PC-3 (cell line): ENCODE results near the gene ESRRB. TPM values are rescaled to one million over a fixed set of nuclear protein-coding genes. Genes with fewer than 3 reads are reported as not detected.

Experiments used
- ATAC-seq: fragments of 200-7000 bp; cut with Tn5 transposase; 2 replicates; pipeline ENCODE4 v1.9.1; 2020; ENCODE audit warnings: mild to moderate bottlenecking, moderate library complexity
- Bru-seq: library from RNA; stranded (reverse); fragments of 400-500 nt; gene quantifications from one replicate; lab custom pipeline; 2021; lab: Mats Ljungman, UMichigan
- BruChase-seq, 2 experiments: library from RNA; stranded (reverse); fragments of 400-500 nt; gene quantifications; one replicate each; lab custom pipeline; 2021; lab: Mats Ljungman, UMichigan
- BruUV-seq: library from RNA; stranded (reverse); fragments of 400-500 nt; replicated peaks from 2 replicates; lab custom pipeline; 2021; lab: Mats Ljungman, UMichigan
- CTCF ChIA-PET: fragments of 300-600 bp; sonication (Branson Sonifier 250); formaldehyde crosslinking; loops from one replicate; lab custom pipeline; 2022; ENCODE audit warnings: antibody characterized with exemption; lab: Charles Lee
- POLR2A ChIA-PET: fragments of 300-600 bp; sonication (Branson Sonifier 250); formaldehyde crosslinking; loops from one replicate; lab custom pipeline; 2022; ENCODE audit warnings: antibody characterized with exemption; ENCODE audit not compliant: unreplicated experiment; lab: Charles Lee
- DNase-seq: peaks from one replicate; pipeline ENCODE4 v3.0.0-alpha.2; 2015
- H2AFZ ChIP-seq: fragments of 300-600 bp; sonication (generic); 2 replicates; pipeline ENCODE4 v1.6.0; 2016; ENCODE audit warnings: antibody characterized with exemption, low read length
- H3F3A ChIP-seq: fragments of 300-600 bp; sonication (generic); one replicate; pipeline ENCODE4 v1.6.0; 2017; ENCODE audit warnings: antibody characterized with exemption, low read length, control low read depth, mild to moderate bottlenecking; ENCODE audit not compliant: unreplicated experiment
- H3K27ac ChIP-seq: fragments of 300-600 bp; sonication (generic); 2 replicates; pipeline ENCODE4 v1.5.1; 2016; ENCODE audit warnings: mild to moderate bottlenecking, low read length
- H3K27me3 ChIP-seq: fragments of 300-600 bp; sonication (generic); 2 replicates; pipeline ENCODE4 v1.6.1; 2016; ENCODE audit warnings: low read length, mixed read lengths
- H3K36me3 ChIP-seq: fragments of 300-600 bp; sonication (generic); 2 replicates; pipeline ENCODE4 v1.6.1; 2016; ENCODE audit warnings: low read depth, mixed run types, low read length, mixed read lengths
- H3K4me1 ChIP-seq: fragments of 300-600 bp; sonication (generic); 2 replicates; pipeline ENCODE4 v1.5.1; 2016; ENCODE audit warnings: low read length; ENCODE audit not compliant: insufficient read depth
- H3K4me2 ChIP-seq: fragments of 300-600 bp; sonication (generic); 2 replicates; pipeline ENCODE4 v1.6.0; 2016; ENCODE audit warnings: low read length
- H3K4me3 ChIP-seq: fragments of 300-600 bp; sonication (generic); 2 replicates; pipeline ENCODE4 v1.5.1; 2016; ENCODE audit warnings: mild to moderate bottlenecking, low read length, mixed read lengths
- H3K79me2 ChIP-seq: fragments of 300-600 bp; sonication (generic); 2 replicates; pipeline ENCODE4 v1.6.1; 2017; ENCODE audit warnings: low read length, mixed read lengths
- H3K9ac ChIP-seq: fragments of 300-600 bp; sonication (generic); 2 replicates; pipeline ENCODE4 v1.6.0; 2016; ENCODE audit warnings: mild to moderate bottlenecking, low read length
- H3K9me2 ChIP-seq: fragments of 300-600 bp; sonication (generic); replicated peaks from 2 replicates; pipeline ENCODE4 v1.6.1; 2016; ENCODE audit warnings: mixed run types, low read length, mixed read lengths
- H3K9me3 ChIP-seq: fragments of 300-600 bp; sonication (generic); 2 replicates; pipeline ENCODE4 v1.6.1; 2016; ENCODE audit warnings: low read length, mixed read lengths
- H4K20me1 ChIP-seq: fragments of 300-600 bp; sonication (generic); 2 replicates; pipeline ENCODE4 v1.6.1; 2016; ENCODE audit warnings: low read length, mixed read lengths
- EZH2 ChIP-seq: fragments of 300-600 bp; sonication (generic); IDR thresholded peaks from one replicate; pipeline ENCODE4 v1.6.1; 2017; ENCODE audit warnings: antibody characterized with exemption, mild to moderate bottlenecking, low read length; ENCODE audit not compliant: unreplicated experiment
- EZH2phosphoT487 ChIP-seq: fragments of 300-600 bp; sonication (generic); IDR thresholded peaks from 2 replicates; pipeline ENCODE4 v1.6.1; 2018; ENCODE audit warnings: mild to moderate bottlenecking, antibody characterized with exemption, low read length, borderline replicate concordance
- intact Hi-C: fragments of 100-400 bp; cut with micrococcal nuclease; formaldehyde crosslinking; loops from 2 replicates; pipeline ENCODE4 v1.9.0; 2023
- long read RNA-seq: library from polyadenylated mRNA; unstranded; transcript quantifications from one replicate; pipeline ENCODE4 v2.0.0, GENCODE V29; 2021; ENCODE audit not compliant: unreplicated experiment
- total RNA-seq: library from RNA; depleted of rRNA; stranded (reverse); fragments of >200 nt; gene quantifications from 2 replicates; pipeline ENCODE4 v1.2.3, GENCODE V29; 2014; rRNA removed
- TF ChIP-seq, protein P1 (sequence below): fragments of 300-600 bp; sonication (generic); conservative IDR thresholded peaks from 2 replicates; pipeline ENCODE4 v1.5.1; 2017; ENCODE audit warnings: antibody characterized with exemption, low read depth, mild to moderate bottlenecking, low read length

The ESRRB gene
- total RNA-seq (not detected in 2 replicates), Bru-seq, nascent RNA (percentile 21 among the genes with signal in this experiment), BruChase-seq, experiment 1, labeled RNA remaining after a 6-hour chase (percentile 40 among the genes with signal in this experiment), BruChase-seq, experiment 2, labeled RNA remaining after a 2-hour chase (percentile 38 among the genes with signal in this experiment)
- long read RNA-seq, result 0 reads

DNA sequence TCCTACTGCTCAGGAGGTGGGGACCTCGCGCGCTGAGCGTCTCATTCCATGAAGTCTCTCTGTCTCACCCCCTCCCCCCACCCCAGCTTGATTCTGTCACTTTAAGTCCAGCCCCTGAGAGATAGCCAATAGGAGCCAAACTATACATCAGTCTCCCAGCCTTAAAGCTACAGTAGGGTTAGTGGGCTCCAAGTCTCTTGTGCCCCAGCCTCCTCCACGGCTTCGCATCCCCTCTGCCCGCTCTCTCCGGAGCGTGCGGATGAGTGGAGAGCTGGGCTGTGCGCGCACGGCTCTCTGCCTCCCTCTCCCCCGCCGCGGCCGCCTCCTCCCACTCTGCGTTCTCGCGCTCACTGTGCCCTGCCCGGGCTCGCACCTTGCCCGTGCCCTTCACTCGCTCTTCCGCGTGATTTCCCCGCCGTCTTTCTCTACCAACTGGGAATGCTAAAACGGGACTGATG is at the start of gene ESRRB:
Gene ESRRB (plus strand): TSS at position 191 of the 458 bp plus-strand sequence. CDS start 265 bp downstream, at position 456.
- intact Hi-C loops, result no loop called here
- ATAC-seq, result peak; percentile 48

DNA sequence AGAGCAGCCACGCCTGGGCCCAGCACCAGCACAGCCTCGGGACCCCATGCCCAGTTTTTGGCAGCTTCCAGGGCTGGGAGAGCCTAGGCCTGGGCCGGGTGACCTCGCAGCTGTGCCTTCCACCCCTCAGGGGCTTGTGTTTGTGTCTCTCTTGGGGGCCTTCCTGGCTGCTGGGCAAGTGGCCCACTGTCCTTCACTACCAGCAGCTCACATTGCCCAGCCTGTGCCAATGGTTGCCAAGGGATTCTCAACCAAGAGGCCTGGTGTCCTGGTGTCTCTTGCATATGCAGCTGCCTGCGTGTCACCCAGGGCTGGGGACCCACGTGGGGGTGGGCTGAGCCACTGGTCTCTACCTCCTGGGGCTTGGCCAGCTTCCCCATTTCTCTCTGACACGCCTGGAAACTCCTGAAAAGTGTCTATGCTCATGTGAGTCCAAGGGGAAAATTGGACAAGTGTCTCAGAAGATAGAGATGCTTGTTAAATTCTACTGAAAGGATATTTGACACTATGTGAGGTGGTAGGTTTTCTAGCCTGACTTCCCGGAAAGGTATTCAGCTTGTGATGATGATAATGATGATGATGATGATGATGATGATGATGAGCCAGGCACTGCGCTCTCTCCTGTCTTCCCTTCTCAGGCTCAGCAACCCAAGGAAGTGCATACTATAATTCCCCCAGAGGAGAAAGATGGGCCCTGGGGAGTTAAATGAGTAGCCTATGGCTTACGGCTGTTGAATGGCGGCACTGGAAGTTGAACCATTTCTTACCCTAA is 48.8 kb upstream of the ESRRB start:
- no peaks in the 10 kb centered on the region for H3K9me2 ChIP-seq
- no peak for ATAC-seq
- no peaks in the 10 kb centered on the region for H3K9me3 ChIP-seq
- no peak overlapping the region for H3K4me3 ChIP-seq
- H3K27ac ChIP-seq, result no peak overlapping the region
- ChIA-PET CTCF (no interaction called here), POLR2A (no interaction called here)
- no peak overlapping the region for H2AFZ ChIP-seq
- H3K27me3 ChIP-seq, result peaks cover 46% of the 10 kb centered on the region
- no peak overlapping the region for H3K4me2 ChIP-seq
- no peaks in the 10 kb centered on the region for H3F3A ChIP-seq
- no peaks in the 10 kb centered on the region for H3K36me3 ChIP-seq
- H3K4me1 ChIP-seq, result no peaks in the 10 kb centered on the region
- H3K79me2 ChIP-seq, result no peaks in the 10 kb centered on the region
- TF ChIP-seq EZH2 (no peak), EZH2phosphoT487 (no peak)
- TF ChIP-seq, protein P1, sequence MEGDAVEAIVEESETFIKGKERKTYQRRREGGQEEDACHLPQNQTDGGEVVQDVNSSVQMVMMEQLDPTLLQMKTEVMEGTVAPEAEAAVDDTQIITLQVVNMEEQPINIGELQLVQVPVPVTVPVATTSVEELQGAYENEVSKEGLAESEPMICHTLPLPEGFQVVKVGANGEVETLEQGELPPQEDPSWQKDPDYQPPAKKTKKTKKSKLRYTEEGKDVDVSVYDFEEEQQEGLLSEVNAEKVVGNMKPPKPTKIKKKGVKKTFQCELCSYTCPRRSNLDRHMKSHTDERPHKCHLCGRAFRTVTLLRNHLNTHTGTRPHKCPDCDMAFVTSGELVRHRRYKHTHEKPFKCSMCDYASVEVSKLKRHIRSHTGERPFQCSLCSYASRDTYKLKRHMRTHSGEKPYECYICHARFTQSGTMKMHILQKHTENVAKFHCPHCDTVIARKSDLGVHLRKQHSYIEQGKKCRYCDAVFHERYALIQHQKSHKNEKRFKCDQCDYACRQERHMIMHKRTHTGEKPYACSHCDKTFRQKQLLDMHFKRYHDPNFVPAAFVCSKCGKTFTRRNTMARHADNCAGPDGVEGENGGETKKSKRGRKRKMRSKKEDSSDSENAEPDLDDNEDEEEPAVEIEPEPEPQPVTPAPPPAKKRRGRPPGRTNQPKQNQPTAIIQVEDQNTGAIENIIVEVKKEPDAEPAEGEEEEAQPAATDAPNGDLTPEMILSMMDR, result no peak
- DNase-seq, result no peak
- intact Hi-C loops, result no loop called here
- no peak overlapping the region for H3K9ac ChIP-seq
- no peaks in the 10 kb centered on the region for H4K20me1 ChIP-seq
- no TSS peak for BruUV-seq

More for the DNA sequence above, at the start of gene ESRRB:
- Histone ChIP-seq H3K9ac (no peak within 1 kb of the TSS), H3K27ac (no peak within 1 kb of the TSS), H2AFZ (peak within 1 kb of the TSS; percentile 15; the same call in 1 of the 2 replicates), H3K4me2 (peak within 1 kb of the TSS; percentile 66), H3F3A (no peaks in the 10 kb centered on the region), H3K4me1 (0 out of 2 replicates have a peak, but pooled peaks cover 3% of the 10 kb centered on the region), H3K27me3 (peaks cover 97% of the 10 kb centered on the region), H3K4me3 (peak within 1 kb of the TSS; percentile 45), H3K9me3 (no peaks in the 10 kb centered on the region), H3K79me2 (no peaks in the 10 kb centered on the region), H3K36me3 (no peaks in the 10 kb centered on the region), H4K20me1 (no peaks in the 10 kb centered on the region), H3K9me2 (no peaks in the 10 kb centered on the region)
- POLR2A ChIA-PET, result no interaction called here
- no peak for DNase-seq
- TF ChIP-seq EZH2 (no peak), EZH2phosphoT487 (peak; percentile 28; the same call in 1 of the 2 replicates)
- TF ChIP-seq, protein P1, result no peak
- CTCF ChIA-PET, result no interaction called here
- BruUV-seq, result no TSS peak
